Measurements from ENCODE around the gene KCTD7.

GRCh38 chr7:66634816-66635215 lies 6.1 kb downstream of the KCTD7 start:
- no peak for TF ChIP-seq POLR2AphosphoS5 (IDR thresholded peaks at IDR 0.05; ENCODE audit: low read depth, low read length)
- no peak for TF ChIP-seq POLR2A (IDR thresholded peaks at IDR 0.05; ENCODE audit: low read depth, low read length)

All from GM12891 (cell line).